ENCODE results near the gene TRIM2. TPM values are rescaled to one million over a fixed set of nuclear protein-coding genes. Genes with fewer than 3 reads are reported as not detected.

Gene TRIM2
- total RNA-seq, 2 experiments from 2014 or later: not detected

DNA sequence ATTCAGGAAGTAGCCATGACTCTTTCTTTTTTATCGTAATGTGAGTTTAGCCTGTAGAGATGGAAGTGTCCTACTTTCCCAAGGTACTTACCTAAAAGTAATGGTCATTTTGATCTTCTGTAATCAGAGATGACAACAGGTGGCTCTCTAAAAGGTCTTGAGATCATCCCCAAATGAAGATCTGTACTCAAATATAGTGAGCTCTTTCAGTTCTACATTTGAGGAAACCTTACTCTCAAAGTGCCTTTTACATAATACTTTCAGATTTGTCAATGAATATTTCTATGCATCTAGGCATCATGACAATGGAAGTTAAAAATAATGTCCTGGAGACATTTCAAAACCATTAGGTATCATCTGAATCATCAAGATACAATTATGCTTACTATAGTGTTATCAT lies 123.0 kb downstream of the TRIM2 start:
- CTCF ChIA-PET: no interaction called here
- ATAC-seq (no peak), DNase-seq (no peak)
- Mint-ChIP-seq H3K27ac (no peak overlapping the region), H3K36me3 (no peaks in the 10 kb centered on the region), H3K9me3 (ENCODE audit: low read depth) (no peaks in the 10 kb centered on the region), H3K4me1 (peaks cover 2% of the 10 kb centered on the region), H3K27me3 (peaks cover 31% of the 10 kb centered on the region), H3K4me3 (no peak overlapping the region)

DNA sequence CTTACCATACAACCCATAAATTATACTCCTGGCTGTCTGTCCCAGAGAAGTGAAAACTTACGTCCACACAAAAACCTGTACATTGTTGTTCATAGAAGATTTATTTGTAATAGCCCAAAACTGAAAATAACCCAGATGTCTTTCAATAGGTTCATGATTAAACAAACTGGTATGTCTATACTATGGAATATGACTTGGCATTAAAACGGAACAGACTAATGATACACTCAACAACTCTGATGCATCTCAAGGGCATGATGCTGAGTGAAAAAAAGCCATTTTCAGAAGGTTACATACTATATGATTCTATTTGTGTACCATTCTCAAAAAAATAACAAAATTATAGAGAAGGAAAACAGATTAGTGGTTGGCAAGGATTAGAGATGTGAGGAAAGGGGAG lies 128.7 kb downstream of the TRIM2 start:
- no peaks in the 10 kb centered on the region for H3K9me3 Mint-ChIP-seq (ENCODE audit: low read depth)
- DNase-seq (no peak), ATAC-seq (no peak)
- CTCF ChIA-PET: no interaction called here
- no peak overlapping the region for H3K4me3 Mint-ChIP-seq
- no peaks in the 10 kb centered on the region for H3K4me1 Mint-ChIP-seq
- no peaks in the 10 kb centered on the region for H3K36me3 Mint-ChIP-seq
- H3K27ac Mint-ChIP-seq: no peak overlapping the region
- peaks cover 37% of the 10 kb centered on the region for H3K27me3 Mint-ChIP-seq

DNA sequence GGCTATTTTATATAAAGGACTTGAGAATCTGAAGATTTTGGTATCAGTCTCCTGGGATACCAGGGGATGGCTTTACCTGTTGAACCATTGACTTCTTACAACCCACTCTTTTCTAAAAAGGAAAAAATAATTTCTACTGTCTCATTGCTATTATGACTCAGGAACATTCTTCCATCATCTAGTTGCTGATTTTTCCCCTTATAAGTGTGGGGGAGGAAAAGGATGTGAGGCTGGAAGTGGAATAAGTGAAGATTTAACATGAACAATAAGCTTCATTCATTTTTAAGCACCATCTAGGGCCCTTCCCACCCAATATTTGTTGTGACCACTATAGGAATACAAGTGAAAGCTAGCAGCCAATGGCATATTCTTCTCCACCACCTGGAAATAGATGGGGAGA lies 129.6 kb downstream of the TRIM2 start:
- CTCF ChIA-PET: interaction anchor here (0.7 kb wide), 1 partner anchor 96 kb away, joined by 3 read pairs; no protein-coding TSS in a partner anchor

DNA sequence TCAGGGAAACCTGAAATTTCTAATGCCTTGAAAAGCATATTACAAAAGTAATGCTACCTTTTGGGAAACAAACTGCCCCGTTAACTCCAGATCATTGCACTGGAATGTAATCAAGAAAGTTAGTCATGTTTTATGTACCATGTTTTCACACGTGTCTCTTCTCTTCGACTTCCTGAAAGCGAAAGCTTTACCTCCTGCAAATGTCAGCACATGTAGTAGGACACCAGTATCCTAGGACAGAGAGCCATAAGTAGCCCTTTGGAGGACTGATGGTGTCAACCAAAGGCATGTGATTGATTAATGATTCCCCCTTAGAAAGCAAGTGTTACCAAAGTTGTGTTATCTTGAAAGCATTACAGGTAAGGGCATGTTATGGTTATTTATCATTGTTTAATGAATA lies 131.4 kb downstream of the TRIM2 start:
- H3K4me1 Mint-ChIP-seq: no peaks in the 10 kb centered on the region
- ATAC-seq: no peak
- no peak for DNase-seq
- CTCF ChIA-PET: interaction anchor here (1.2 to 1.6 kb wide), 2 partner anchors 8 to 10 kb away, joined by 4 to 6 read pairs; partner anchors contain the start of gene MND1
- no peak overlapping the region for H3K4me3 Mint-ChIP-seq
- H3K27me3 Mint-ChIP-seq: peaks cover 43% of the 10 kb centered on the region
- H3K27ac Mint-ChIP-seq: no peak overlapping the region
- no peaks in the 10 kb centered on the region for H3K9me3 Mint-ChIP-seq (ENCODE audit: low read depth)
- no peaks in the 10 kb centered on the region for H3K36me3 Mint-ChIP-seq

More for the DNA sequence above, 129.6 kb downstream of the TRIM2 start:
- DNase-seq (no peak), ATAC-seq (no peak)
- Mint-ChIP-seq H3K4me3 (no peak overlapping the region), H3K27me3 (peaks cover 37% of the 10 kb centered on the region), H3K9me3 (ENCODE audit: low read depth) (no peaks in the 10 kb centered on the region), H3K36me3 (no peaks in the 10 kb centered on the region), H3K4me1 (no peaks in the 10 kb centered on the region), H3K27ac (no peak overlapping the region)

DNA sequence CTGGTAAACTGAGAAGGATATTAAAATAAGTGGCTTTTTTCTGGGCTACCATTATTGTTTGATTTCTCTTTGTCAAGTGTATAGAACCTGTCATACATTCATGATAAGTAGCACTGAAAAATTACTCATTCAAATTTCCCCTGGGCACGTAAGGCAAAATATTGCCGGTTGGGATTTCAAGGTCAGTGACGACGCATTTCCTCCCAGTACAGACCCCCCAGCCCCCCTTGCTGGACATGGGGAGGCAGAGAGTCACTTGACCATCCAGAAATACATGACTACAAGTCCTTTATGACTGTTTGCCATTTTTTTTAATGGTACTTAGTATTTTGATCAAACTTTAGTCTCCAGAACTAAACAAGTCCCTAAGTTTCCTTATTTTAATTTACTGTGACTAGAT lies 133.4 kb downstream of the TRIM2 start:
- no peak for DNase-seq
- CTCF ChIA-PET: interaction anchor here (1.0 to 1.5 kb wide), 3 partner anchors 8 to 412 kb away, joined by 3 read pairs; no protein-coding TSS in a partner anchor
- no peak for ATAC-seq
- no peak overlapping the region for H3K4me3 Mint-ChIP-seq
- no peaks in the 10 kb centered on the region for H3K36me3 Mint-ChIP-seq
- H3K27me3 Mint-ChIP-seq: peaks cover 55% of the 10 kb centered on the region
- no peaks in the 10 kb centered on the region for H3K9me3 Mint-ChIP-seq (ENCODE audit: low read depth)
- no peak overlapping the region for H3K27ac Mint-ChIP-seq
- peaks cover 7% of the 10 kb centered on the region for H3K4me1 Mint-ChIP-seq

DNA sequence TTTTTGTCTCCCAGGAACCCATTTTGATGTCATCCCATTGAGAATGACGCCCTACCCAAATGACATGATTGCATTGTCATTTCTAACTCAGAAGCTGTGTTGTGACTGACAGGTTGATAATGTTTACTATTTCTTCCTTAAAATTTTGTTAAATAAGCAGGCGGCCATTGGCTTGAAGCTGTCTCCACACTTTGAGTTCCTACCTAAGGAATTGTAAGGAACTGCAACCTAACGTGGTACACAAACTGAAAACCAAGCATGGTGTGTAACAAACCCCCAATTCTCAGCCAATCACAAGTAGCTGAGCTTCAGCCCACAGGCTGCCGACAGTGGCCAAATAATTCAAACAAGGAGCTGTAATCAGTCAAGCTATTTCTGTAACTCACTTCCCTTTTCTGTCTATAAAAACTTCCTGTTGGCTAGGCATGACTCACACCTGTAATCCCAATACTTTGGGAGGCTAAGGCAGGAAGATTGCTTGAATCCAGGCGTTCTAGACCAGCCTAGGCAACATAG lies 137.4 kb downstream of the TRIM2 start:
- peaks cover 19% of the 10 kb centered on the region for H3K4me1 Mint-ChIP-seq

DNA sequence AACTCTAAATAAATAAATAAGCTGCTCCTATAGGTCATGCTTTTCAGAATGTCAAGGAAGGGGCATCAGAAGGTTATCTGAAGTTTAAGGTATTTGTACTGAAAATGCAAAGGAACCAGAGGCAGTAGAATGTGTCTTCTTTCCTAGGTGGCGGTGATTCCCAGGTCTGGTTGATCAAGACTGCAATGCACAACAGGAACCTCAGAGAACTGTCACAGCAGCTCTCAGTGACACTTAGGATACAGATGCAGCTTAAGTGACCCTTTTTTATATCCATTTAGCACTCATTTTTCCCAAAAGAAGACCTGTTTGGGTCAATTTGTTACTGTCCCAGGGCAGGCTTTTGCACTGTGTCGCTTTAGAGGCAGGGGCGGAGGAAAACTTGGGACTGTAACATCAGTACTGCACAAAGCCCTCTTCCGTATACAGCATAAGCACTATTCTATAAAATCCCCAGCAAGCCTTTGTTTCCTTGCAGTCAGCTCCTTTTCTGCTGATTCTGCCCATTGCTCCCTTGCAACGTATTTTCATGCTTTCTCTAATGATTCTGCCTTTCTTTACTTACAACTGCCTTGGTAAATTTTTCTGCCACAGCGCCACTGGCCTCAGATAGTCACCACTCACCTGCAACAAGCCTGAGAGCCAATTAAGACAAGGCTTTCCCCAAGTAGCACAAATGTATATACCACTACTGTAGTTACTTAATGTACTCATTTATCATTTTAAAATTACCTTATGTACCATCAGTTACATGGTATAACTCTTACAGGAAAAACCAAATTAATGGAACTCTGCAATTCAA lies 138.7 kb downstream of the TRIM2 start:
- Mint-ChIP-seq H3K4me1 (peaks cover 32% of the 10 kb centered on the region), H3K4me3 (no peak overlapping the region), H3K27ac (no peak overlapping the region), H3K36me3 (peaks cover 3% of the 10 kb centered on the region), H3K9me3 (ENCODE audit: low read depth) (no peaks in the 10 kb centered on the region), H3K27me3 (peaks cover 35% of the 10 kb centered on the region)
- DNase-seq: no peak
- CTCF ChIA-PET: interaction anchor here (0.6 to 7.2 kb wide), 8 partner anchors 21 to 429 kb away, joined by 3 to 71 read pairs (median 4); partner anchors contain the start of gene TMEM131L
- ATAC-seq: no peak

More for the DNA sequence above, 137.4 kb downstream of the TRIM2 start:
- Mint-ChIP-seq H3K27ac (no peak overlapping the region), H3K27me3 (peaks cover 41% of the 10 kb centered on the region), H3K36me3 (no peaks in the 10 kb centered on the region), H3K9me3 (ENCODE audit: low read depth) (no peaks in the 10 kb centered on the region), H3K4me3 (no peak overlapping the region)
- no peak for ATAC-seq
- DNase-seq: no peak
- CTCF ChIA-PET: interaction anchor here (0.7 to 7.2 kb wide), 6 partner anchors 25 to 302 kb away, joined by 3 to 71 read pairs (median 3); no protein-coding TSS in a partner anchor

DNA sequence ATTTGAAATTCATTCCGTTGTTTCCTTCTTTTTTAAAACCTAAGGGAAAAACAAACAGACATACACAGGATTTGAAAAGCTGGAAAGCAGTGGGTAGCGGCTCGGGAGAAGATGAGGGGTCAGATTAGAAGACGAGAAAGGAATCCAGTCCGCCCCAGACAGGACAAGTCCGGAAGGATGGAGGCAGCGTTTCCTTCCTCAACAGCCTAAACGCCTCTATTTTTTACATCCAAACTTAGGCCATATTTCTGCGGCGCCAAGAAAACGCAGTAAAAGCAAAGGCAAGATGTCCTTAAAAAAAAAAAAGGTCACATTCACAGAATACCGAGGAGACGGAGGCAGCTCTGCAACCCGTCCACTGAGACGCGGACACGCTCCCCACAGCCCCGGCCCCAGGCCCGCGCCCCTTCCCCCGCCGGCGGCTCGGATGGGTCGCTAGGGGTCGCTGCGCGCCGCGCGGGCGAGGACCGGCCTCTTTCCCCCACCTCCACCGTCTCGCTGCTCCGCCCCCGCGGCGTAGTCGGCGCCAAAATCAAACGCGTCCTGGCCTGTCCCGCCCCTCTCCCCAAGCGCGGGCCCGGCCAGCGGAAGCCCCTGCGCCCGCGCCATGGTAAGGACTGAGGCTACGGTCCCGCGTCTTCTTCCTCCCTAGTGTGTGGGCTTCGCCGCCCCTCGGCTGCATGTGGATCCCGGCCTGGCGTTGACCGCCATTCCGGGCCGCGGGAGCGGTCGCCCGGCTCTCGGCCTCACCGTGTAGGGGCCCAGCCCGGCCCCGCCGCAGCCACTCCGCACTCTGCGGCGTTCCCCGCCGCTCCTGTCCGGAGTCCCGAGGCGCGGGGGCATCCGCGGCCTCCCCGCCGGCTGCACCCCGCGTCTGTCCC lies 140.1 kb downstream of the TRIM2 start, which contains the start of gene MND1:
TSS of gene MND1 (plus strand) at position 558 of the 881 bp plus-strand sequence. CDS start at position 608, 50 bp downstream.
- peak within 1 kb of the TSS; percentile 90 for H3K27ac Mint-ChIP-seq
- H3K9me3 Mint-ChIP-seq (ENCODE audit: low read depth): no peaks in the 10 kb centered on the region
- H3K27me3 Mint-ChIP-seq: peaks cover 33% of the 10 kb centered on the region
- peak within 1 kb of the TSS; percentile 85 for H3K4me3 Mint-ChIP-seq
- peak; percentile 96 for ATAC-seq
- DNase-seq: peak; percentile 94
- peaks cover 5% of the 10 kb centered on the region for H3K36me3 Mint-ChIP-seq
- peaks cover 41% of the 10 kb centered on the region for H3K4me1 Mint-ChIP-seq
- CTCF ChIA-PET: interaction anchor here (0.6 to 7.2 kb wide), 25 partner anchors 9 to 405 kb away, joined by 3 to 71 read pairs (median 4); partner anchors contain the start of gene TMEM131L

DNA sequence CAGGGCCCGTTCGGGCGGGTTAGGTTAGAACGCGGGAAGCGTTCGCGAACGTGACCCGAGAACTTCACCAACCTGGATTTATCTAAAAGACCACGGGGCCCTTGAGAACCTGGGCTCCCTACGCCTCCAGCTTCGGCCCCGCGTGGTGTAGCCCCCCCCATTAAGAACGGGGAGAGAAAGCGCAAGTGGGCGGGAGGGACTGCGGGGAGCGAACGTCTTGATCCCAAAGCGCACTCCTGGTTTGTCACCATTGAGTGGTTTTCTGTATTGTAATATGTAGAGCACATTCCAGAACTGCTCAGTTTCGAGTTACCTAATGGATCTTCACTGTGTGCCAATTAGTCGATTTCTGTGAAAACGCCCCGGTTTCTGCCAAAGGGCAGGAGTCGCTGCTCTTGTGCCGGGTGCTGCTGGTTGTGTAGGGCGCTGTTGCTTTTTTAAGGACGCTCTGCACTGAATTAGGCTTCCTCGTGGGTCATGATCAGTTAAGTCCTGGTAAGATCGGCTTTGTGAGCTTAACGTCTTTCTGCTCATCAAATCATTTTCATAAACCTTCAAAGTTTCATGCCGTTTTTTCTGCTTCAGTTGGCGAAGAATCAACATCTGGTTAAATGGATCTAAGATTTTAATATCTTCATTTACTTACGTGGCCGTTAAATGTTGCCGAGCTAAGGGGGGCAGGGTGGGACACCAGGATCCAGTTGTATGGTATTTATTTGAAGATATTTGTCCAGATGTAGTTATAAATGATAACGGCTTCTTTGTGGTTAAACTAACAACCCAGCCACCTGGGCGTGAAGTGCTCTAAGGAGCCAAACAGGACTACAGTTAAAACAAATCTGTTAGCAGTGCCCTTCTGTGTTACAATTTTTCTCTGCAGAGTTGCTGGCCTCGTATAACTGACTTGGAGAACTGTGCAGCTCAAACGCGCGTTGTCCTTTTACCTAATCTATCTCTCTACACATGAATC lies 141.1 kb downstream of the TRIM2 start:
- Mint-ChIP-seq H3K9me3 (ENCODE audit: low read depth) (no peaks in the 10 kb centered on the region), H3K4me1 (peaks cover 46% of the 10 kb centered on the region), H3K36me3 (peaks cover 10% of the 10 kb centered on the region), H3K27me3 (peaks cover 27% of the 10 kb centered on the region), H3K27ac (peak overlapping the region; percentile 90), H3K4me3 (peak overlapping the region; percentile 85)
- ATAC-seq (peak; percentile 43), DNase-seq (peak; percentile 73)
- CTCF ChIA-PET: interaction anchor here (0.7 to 7.2 kb wide), 23 partner anchors 9 to 1206 kb away, joined by 3 to 71 read pairs (median 4); partner anchors contain the start of gene TMEM131L

DNA sequence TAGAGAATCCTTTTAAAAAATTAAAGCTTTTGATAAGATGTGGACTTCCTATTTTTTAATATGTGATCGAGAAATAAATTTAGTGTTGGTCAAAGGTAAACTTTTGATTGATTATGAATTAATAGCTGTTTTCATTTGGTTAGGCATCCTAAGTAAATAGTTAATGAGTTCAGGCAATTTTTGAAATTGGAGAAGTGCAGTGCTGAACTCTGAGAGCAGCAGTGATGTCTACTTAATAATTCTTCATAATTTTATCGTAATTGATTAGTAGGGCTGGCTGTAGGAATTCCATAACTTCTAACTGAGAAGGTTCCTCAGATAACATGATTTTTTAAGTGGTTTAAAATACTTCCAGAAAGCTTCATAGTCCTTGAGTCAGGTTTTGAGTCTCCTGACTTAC lies 141.8 kb downstream of the TRIM2 start:
- no peak for ATAC-seq
- Mint-ChIP-seq H3K4me3 (peak overlapping the region; percentile 85), H3K36me3 (peaks cover 13% of the 10 kb centered on the region)

DNA sequence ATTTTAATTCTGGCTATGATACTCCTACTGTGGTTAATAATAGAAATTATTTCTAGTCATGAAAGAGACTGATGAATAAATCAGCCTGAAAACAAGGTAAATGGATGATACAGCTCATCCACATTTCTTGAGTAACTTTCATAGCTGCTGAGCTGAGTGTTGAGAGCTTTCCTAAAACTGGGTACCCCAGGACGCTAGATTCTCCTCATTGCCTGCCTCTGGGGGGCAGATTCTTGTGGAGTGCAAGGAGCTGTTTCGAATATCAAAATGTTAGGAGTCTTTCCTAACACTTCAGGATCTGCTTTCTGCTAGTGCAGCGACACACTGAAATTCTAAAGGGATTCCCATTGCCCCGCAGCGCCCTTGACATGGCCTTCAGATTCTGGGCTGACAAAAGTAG lies 142.3 kb downstream of the TRIM2 start:
- Mint-ChIP-seq H3K27ac (no peak overlapping the region), H3K9me3 (ENCODE audit: low read depth) (no peaks in the 10 kb centered on the region), H3K4me1 (peaks cover 43% of the 10 kb centered on the region), H3K36me3 (peaks cover 17% of the 10 kb centered on the region), H3K27me3 (peaks cover 16% of the 10 kb centered on the region), H3K4me3 (no peak overlapping the region)
- ATAC-seq: no peak
- CTCF ChIA-PET: interaction anchor here (0.6 to 7.2 kb wide), 16 partner anchors 8 to 297 kb away, joined by 3 to 71 read pairs (median 4); partner anchors contain the start of gene TMEM131L
- no peak for DNase-seq

More for the DNA sequence above, 141.8 kb downstream of the TRIM2 start:
- peaks cover 47% of the 10 kb centered on the region for H3K4me1 Mint-ChIP-seq
- no peaks in the 10 kb centered on the region for H3K9me3 Mint-ChIP-seq (ENCODE audit: low read depth)
- peaks cover 20% of the 10 kb centered on the region for H3K27me3 Mint-ChIP-seq
- DNase-seq: no peak
- no peak overlapping the region for H3K27ac Mint-ChIP-seq
- CTCF ChIA-PET: interaction anchor here (0.6 to 7.2 kb wide), 23 partner anchors 8 to 404 kb away, joined by 3 to 71 read pairs (median 4); partner anchors contain the start of gene TMEM131L

DNA sequence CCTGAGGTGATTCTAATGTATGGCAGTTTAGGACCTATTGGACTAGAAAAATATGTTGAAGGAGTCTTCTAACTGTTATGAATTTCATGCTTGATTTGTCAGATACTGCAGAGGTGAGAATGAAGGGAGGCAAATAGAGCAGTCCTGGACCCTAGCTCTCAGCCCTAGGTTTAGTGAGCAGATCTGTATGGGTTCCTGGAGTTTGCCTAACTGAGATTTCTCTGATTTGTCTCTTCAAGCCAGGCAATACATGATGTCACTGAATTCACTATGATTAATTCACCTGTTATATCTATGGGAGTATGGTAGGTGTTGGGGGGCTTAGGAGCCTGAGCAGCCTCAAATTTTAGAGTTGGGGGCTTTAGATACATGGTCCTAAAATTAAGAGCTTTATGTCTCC lies 142.9 kb downstream of the TRIM2 start:
- CTCF ChIA-PET: interaction anchor here (2.0 to 7.2 kb wide), 4 partner anchors 80 to 296 kb away, joined by 5 to 71 read pairs (median 15); no protein-coding TSS in a partner anchor
- no peak for ATAC-seq
- peaks cover 10% of the 10 kb centered on the region for H3K27me3 Mint-ChIP-seq
- no peak overlapping the region for H3K4me3 Mint-ChIP-seq
- no peaks in the 10 kb centered on the region for H3K9me3 Mint-ChIP-seq (ENCODE audit: low read depth)
- no peak for DNase-seq
- peaks cover 17% of the 10 kb centered on the region for H3K36me3 Mint-ChIP-seq
- no peak overlapping the region for H3K27ac Mint-ChIP-seq
- peaks cover 42% of the 10 kb centered on the region for H3K4me1 Mint-ChIP-seq

All from activated CD8-positive, alpha-beta memory T cell treated with anti-CD3 and anti-CD28 coated beads, Interleukin-2, amount 10 ng/mL, durations not matched to agents 7 days and 5 days (primary cell).